Activated CD8-positive, alpha-beta memory T cell treated with anti-CD3 and anti-CD28 coated beads, Interleukin-2, amount 50 U/mL, for 4 hours (primary cell): ENCODE data around the gene CCL25.
"Not testable (repeated sequence)": the region's sequence is repeated elsewhere in the genome, so short reads cannot be mapped to it uniquely, and the experiment has no call there.

Source experiments
- DNase-seq: peaks from one replicate; pipeline ENCODE4 v3.0.0-alpha.2; 2020

Gene CCL25

DNA sequence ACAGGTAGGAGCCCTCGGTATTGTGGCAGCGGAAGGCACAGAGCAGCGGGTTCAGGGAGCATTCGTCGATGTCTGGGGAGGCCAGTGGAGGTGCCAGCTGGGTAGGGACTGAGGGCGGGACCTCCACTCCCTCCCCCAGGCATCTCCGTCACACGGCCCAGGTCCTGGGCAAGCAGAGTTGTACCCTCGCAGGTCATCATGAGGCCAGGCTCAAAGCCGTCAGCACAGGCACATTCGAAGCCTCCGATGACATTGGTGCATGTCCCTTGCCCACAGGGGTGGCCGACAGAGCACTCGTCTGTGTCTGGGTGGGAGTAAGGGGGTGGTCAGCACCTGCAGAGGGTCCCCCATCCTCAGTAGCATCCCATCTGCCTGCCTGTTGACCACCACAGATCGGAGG lies 35.3 kb downstream of the CCL25 start:
- no peak for DNase-seq

DNA sequence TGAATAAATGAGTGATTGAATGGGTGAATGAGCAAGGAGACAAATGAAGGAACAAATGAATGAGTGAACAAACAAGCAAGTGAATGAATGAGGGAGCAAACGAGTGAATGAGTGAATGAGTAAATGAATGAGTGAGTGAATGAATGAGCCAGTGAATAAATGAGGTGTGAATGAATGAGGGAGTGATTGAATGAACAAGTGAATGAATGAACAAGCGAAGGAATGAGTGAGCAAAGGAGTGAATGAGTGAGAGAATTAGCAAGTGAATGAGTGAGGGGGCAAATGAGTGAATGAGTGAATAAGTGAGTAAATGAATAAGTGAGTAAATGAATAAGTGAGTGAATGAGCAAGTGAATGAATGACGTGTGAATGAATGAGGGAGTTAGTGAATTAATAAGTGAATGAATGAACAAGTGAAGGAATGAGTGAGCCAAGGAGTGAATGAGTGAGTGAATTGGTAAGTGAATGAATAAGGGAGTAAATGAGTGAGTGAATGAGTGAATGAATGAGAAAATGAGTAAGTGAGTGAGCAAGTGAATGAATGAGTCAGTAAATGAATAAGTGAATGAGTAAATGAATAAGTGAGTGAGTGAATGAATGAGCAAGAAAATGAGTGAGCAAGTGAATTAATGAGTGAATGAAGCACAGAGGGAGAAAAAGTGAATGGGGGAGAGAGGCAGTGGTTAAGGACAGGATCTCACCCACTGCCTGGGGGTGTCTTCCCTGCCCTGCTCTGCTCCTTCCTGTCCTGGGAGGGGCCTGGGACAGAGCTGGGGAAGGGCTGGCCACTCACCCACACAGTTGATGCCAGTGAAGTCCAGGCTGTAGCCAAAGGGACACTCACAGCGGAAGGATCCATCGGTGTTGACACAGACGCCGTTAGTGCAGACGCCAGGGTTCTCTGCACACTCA lies 36.4 kb downstream of the CCL25 start:
- no peak for DNase-seq

DNA sequence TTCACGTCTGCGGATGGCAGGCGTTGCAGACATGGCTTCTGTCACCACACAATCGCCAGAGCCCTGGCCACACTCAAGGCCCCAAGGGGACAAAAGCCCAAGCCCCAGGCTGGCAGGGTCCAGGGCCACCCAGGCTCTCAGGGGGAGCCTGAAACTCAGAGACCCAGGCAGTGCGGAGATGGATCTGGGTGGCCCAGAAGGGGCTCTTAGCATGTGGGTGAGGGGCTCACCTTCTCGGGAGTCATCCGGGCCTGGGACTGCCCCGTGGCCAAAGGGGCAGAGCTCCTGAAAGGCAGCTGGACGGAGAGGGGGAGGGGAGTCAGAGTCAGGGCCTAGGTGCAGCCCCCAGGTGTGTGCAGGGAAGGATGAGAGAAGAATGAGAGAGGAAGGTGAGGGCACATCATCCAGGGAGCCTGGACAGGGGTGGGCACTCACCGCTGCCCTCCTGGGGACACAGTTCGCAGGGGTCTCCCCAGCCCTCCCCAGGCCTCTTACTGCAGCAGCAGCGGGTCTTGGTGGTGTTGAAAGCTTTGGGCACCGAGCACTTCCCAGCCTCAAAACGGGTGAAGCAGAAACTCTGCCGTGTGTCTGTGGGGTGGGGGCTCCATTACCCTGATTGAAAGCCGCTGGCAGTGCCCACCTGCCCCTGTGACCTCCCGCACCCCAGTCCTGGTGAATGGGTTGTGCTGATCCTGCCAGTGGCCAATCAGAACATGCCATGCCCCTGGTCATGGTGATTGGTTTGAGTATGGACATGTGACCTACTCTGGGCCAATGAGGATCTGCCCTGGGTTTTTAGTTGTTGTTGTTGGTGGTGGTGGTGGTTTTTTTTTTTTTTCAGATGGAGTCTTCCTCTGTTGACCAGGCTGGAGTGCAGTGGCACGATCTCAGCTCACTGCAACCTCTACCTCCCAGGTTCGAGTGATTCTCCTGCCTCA lies 37.4 kb downstream of the CCL25 start:
- DNase-seq, result no peak

DNA sequence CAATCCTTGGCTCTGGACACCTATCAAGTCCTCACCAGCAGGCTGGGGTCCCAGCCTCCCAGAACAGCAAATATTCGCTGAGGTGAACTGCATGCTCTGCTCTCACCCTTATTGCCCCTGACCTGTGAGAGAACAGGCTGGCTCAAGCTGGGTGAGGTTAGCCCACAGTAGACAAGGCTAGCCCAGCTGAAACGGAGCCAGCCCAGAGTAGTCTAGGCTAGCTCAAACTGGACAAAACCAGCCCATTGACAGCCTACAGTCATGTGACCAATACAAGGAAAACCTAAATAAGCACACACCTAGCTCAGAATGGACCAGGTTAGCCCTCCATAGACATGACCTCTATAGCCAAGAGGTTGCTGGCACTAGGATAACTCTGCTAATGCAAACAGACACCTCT lies 38.4 kb downstream of the CCL25 start:
- DNase-seq, result no peak

DNA sequence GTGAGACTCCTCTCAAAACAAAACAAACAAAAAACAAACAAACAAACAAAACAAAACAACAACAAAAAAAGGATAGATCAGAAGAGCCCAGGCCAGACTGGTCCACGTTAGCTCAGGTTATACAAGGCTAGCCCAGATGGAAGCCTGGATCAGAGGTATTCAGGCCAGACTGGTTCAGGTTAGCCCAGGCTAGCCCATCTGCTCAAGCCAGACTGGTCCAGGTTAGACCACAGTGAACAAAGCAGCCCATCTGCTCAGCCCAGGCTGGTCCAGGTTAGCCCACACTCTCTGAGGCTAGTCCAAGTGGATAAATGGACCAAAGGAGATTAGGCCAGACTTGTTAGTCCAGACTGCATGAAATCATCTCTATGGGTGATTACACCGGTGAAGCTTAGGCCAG lies 41.2 kb downstream of the CCL25 start:
- no peak for DNase-seq

DNA sequence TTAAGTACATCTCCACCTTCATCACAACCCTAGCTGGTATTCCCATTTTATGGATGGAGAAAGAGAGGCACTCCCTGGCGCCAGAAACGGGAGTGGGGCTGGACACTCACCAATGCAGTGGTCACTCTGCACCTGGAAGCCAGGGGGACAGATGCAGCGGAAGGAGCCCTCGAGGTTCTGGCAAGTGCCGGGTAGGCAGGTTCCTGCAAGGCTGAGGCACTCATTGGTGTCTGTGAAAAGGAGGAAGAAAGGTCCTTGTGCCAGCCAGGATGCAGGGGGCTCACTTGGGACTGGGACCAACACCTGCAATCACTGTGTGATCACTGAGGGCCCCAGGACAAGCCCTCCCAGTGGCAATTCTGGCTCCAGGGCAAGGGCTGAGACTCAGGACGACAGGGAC lies 41.8 kb downstream of the CCL25 start:
- no peak for DNase-seq

DNA sequence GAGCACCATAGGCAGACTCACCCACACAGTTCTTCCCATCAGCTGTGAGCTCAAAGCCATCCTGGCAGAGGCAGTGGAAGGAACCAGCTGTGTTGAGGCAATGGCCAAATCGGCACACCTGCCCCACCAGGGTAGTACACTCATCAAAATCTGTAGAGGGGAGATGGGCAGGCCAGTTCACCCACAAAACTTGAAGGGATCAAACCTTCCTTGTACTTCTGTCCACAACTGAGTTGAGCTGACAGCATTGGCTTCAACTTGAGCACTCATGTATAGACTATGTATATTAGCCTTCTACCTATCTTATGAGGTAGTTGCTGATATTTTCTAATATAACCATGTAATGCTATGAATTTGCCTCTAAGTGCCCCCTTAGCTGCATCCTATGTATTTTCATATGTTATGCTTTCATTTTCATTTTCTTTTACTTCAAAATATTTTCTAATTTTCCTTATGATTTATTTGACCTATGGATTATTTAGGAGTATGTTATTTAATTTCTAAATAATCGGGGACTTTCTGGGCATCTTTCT lies 42.9 kb downstream of the CCL25 start:
- no peak for DNase-seq

DNA sequence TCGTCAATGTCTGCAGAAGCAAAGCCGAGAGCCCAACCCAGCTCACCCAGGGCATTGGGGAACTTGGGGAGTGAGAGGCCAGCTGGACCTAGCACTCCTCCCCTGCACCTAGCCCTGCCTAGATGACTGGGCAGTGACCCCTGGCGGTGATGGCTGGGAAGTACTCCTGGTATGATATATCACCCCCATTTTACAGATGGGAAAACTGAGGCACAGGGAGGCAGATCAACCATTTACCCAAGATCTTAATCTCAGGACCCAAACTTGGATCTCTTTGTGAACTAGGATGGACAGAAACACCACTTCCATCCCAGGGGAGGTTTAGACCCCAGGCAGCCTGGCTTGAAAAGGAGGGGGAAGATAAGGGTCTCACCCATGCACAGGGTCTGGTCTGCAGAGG lies 43.5 kb downstream of the CCL25 start:
- DNase-seq, result no peak

DNA sequence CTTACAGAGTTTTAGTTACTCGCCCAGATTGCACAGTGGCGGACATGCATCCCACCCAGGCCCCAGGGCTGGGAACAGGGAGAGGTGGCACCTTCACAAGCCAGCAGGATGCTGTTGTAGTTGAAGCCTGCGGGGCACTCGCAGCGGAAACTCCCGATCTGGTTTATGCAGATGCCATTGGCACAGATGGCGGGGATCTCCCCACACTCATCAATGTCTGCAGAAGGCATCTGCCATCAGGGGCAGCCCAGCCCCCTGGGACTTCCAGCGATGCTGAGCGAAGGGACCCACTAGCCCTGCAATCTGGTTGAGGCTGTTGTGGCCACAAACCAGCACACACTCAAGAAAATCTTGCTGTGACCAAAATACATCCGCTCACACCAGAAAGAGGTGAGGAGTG lies 44.6 kb downstream of the CCL25 start:
- DNase-seq, result no peak

DNA sequence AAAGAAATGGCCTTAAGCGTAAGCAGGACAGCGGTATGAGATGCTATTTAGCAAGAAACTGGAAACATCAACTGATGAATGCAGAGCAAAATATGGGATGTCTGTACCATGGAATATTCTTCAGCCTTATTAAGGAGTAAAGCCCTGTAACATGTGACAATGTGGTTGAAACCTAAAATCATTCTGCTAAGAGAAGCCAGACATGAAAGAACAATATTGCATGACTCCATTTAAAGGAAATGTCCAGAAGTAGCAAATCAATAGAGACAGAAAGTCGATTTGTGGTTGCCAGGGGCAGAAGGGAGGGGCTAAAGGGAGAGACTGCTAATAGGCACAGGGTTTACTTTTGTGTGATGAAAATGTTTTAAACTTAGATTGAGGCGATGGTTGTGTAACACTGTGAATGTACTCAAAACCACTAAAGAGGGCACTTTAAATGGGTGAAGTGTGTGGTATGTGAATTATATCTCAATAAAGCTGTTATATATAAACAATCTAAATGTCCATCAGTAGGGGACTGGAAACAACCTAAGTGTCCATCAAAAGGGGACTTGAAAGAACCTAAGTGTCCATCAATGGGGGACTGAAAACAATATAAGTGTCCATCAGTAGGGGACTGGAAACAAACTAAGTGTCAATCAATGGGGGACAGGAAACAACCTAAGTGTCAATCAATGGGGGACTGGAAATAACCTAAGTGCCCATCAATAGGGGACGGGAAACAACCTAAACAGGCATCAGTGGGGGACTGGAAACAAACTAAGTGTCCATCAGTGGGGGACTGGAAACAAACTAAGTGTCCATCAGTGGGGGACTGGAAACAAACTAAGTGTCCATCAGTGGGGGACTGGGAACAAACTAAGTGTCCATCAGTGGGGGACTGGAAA lies 45.4 kb downstream of the CCL25 start:
- DNase-seq, result no peak

DNA sequence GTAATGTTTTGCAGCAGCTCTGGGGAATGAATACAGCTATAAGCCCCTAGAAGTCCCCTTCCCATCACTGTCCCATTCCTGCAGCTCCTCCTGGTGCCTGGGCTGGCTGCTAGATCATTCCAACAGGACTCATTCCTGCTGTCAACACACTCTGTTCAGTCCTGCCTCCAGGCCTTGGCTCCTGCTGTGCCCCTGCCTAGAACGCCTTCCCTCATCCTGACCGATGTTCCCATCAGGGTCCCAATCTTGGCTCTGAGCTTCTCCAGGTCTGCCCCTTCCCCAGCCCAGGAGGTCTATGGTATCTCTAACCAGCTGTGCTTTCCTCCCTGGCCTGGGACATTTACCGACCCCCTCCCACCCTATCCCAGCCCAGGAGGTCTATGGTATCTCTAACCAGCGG lies 48.8 kb downstream of the CCL25 start:
- DNase-seq, result no peak

DNA sequence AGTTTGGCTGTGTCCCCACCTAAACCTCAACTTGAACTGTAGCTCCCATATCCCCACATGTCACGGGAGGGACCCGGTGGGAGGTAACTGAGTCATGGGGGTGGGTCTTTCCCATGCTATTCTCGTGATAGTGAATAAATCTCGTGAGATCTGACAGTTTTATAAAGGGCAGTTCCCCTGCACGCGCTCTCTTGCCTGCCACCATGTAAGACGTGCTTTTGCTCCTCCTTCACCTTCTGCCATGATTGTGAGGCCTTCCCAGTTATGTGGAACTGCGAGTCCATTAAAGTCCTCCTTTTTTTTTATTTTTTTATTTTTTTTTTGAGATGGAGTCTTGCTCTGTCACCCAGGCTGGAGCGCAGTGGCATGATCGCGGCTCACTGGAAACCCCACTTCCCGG lies 49.4 kb downstream of the CCL25 start:
- DNase-seq, result not testable (repeated sequence)

DNA sequence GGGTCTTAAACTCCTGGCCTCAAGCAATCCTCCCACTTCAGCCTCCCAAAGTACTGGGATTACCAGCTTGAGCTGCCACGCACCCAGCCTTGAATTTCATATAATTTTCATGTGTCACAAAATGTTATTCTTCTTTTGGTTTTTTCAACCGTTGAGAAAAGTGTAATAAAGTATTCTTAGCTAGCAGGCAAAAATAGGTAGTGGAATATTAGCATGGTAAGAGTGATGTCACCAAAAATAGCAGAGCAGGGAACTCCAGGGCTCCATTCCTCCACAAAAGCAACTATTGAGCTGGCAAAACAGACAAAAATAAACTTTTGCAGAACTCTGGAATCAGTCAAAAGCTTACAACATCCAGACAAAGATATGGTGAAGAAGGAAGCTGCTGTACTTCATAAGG lies 52.9 kb downstream of the CCL25 start:
- no peak for DNase-seq

DNA sequence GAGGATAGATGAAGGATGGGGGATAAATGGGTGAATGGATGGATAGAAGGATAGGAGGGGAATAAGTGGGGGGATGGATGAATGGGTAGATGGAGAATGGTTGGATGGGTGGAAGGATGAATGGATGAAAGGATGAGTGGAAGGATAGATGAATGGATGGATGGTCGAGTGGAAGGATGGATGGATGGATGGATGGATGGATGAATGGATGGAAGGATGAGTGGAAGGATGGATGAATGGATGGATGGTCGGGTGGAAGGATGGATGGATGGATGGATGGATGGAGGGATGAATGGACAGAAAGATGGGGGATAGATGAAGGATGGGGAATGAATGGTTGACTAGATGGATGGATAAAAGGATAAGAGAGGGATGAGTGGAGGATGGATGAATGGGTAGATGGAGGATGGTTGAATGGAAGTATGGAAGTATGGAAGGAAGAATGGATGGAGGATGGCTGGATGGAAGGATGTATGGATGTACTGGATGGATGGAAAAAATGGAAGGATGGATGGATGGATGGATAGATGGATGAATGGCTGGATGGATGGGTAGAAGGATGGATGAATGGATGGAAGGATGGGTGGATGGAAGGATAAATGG lies 54.8 kb downstream of the CCL25 start:
- no peak for DNase-seq

DNA sequence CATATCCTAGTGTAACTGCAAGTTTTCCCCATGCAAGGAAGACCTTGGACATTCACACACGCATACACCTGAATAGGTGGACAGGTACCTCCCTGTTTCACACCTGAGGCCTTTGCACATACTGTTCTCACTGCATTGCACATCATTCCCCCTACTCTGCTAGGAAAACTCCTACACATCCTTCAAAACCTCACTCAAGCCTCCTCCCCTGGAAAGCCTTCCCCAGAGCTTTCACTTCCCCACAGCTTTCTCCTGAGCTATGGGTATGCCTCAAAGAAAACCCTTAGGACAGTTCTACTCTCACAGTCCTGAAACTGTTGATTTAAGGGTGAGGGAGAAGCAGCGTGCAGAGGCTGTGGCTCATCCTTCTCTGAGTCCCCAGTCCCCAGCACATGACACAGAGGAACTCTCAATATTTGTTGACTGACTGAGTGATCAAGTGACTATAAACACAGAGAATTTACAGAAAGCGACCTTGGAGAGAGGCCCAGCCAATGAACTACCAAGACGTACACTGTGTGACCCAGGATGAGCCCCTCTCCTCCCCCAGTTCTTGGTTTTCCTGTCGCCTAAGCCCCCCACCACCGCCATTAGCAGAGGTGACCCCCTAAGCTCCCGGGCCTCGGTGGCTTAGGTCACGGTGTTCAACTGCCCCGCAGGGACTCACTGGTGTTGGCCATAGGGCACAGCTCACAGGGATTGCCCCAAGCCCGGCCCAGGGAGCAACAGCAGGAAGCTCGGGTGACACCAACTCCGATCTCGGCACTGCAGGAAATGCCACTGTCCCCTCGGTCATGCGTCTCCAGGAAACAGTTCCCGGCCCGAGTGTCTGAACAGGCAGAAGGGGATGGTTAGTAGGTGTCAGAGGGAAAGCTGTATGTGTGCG lies 56.2 kb downstream of the CCL25 start:
- DNase-seq, result no peak

DNA sequence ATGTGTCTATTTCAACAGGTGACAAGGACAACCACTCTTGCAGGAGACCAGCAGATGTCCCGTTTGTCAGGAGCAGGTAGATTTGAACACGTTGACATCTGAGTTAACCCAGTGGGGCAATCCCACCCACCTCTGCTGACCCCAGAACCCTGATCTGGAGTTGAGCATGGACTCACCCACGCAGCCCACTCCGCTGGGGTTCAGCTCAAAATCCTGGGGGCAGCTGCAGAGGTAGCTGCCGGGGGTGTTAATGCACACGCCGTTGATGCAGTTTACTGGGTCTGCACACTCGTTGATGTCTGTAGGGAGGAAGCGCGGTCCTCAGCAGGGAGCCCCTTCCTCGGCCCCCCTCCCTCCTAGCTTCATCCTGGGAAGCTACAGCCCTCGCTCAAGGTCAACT lies 56.9 kb downstream of the CCL25 start:
- no peak for DNase-seq

DNA sequence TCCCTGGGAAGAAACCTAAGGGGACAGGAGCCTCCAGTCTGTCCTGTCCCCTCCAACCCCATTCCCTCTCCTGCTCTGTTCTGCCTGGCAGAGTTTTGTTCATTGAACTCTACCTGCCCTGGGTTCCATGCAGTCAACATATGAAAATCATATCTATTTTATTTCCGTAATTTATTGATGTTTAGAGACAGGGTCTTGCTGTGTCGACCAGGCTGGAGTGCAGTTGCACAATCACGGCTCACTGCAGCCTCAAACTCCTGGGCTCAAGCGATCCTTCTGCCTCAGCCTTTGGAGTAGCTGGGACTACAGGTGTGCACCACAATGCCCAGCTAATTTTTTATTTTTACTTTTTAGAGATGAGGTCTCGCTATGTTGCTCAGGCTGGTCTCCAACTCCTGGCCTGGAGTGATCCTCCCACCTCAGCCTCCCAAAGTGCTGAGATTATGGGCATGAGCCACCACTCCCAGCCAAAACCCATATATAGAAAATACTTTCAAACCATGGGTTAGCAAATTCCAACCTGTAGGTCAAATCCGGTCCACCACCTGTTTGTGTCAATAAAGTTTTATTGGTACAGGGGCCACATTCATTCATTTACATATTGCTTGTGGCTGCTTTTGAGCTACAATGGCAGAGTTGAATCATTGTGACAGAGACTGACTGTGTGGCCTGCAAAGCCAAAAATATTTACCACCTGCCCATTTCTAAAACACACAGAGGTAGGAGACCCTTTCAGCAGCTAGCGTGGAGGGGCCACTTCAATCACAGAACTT lies 57.5 kb downstream of the CCL25 start:
- DNase-seq, result no peak

DNA sequence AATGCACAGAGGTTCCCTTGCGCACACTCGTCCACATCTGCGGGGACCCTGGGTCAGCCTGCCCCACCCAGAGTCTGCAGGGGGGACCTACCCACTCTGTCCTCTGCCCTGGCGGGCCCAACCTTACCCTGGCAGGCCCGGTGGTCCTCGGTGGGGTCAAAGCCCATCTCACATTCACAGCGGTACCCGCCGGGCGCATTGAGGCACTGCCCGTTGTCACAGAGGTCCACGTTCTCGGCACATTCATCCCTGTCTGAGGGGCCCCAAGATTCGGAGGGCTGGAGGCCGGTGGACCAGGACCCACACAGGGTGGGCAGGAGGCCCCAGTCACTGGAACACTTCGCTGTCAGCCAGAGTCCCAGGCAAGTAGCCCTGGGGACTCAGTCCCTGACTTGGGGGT lies 58.4 kb downstream of the CCL25 start:
- DNase-seq, result no peak

DNA sequence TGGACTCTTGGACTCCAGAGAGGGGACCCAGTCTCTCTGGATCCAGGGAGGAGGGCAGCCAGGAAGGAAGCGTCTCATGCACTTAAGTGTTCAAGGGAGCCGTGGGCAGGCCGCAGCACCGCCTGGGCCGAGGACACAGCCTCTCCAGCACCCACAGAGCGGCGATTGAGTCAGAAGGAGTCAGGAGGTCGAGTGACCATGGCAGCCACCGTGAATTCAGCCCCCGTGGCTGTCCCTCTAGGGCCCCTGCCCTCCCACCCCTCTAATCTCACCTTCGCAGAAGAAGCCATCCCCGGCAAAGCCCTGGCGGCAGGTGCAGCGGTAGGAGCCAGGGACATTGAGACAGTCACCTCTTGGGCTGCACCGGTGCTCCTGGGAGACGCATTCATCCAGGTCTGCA lies 58.8 kb downstream of the CCL25 start:
- no peak for DNase-seq
